SU-DHL-6 (cell line): ENCODE measurements around the gene MND1.
"Not testable (repeated sequence)": the region's sequence is repeated elsewhere in the genome, so short reads cannot be mapped to it uniquely, and the experiment has no call there.

Experiments used
- H2AFZ ChIP-seq: fragments of 200-600 bp; sonication (generic); 2 replicates; pipeline ENCODE4 v1.6.1; 2014; ENCODE audit warnings: low read depth, mild to moderate bottlenecking, moderate library complexity, mixed read lengths, antibody characterized with exemption, low read length; ENCODE audit not compliant: severe bottlenecking
- H3F3A ChIP-seq: fragments of 200-600 bp; shearing (Covaris generic); 2 replicates; pipeline ENCODE4 v1.6.0; 2016; ENCODE audit warnings: antibody characterized with exemption, mild to moderate bottlenecking; ENCODE audit not compliant: insufficient read depth
- H3K27ac ChIP-seq: fragments of 200-600 bp; sonication (generic); 2 replicates; pipeline ENCODE4 v1.5.1; 2016; ENCODE audit warnings: low read depth, mild to moderate bottlenecking, low read length, moderate library complexity, mixed read lengths
- H3K27me3 ChIP-seq: fragments of 200-600 bp; sonication (generic), shearing (Covaris generic); 2 replicates; pipeline ENCODE4 v1.6.0; 2014; ENCODE audit warnings: mild to moderate bottlenecking, low read length
- H3K36me3 ChIP-seq: fragments of 200-600 bp; sonication (generic); 2 replicates; pipeline ENCODE4 v1.6.1; 2014; ENCODE audit warnings: mild to moderate bottlenecking, low read length, mixed read lengths
- H3K4me2 ChIP-seq: fragments of 300-600, 200-600 bp; shearing (Covaris generic), sonication (generic); 2 replicates; pipeline ENCODE4 v1.6.0; 2014; ENCODE audit warnings: low read length, low read depth, mild to moderate bottlenecking; ENCODE audit not compliant: poor library complexity, severe bottlenecking
- H3K4me3 ChIP-seq: fragments of 200-600 bp; sonication (generic); 2 replicates; pipeline ENCODE4 v1.5.1; 2014; ENCODE audit warnings: antibody characterized with exemption, low read length, mild to moderate bottlenecking, mixed read lengths; ENCODE audit not compliant: insufficient read depth, poor library complexity, severe bottlenecking
- H3K79me2 ChIP-seq: fragments of 200-600 bp; sonication (generic); 2 replicates; pipeline ENCODE4 v1.6.1; 2014; ENCODE audit warnings: mild to moderate bottlenecking, low read length, moderate library complexity; ENCODE audit not compliant: insufficient read depth
- H3K9ac ChIP-seq: fragments of 200-600 bp; sonication (generic); 2 replicates; pipeline ENCODE4 v1.7.0; 2014; ENCODE audit warnings: mild to moderate bottlenecking, low read length
- H3K9me2 ChIP-seq: fragments of 200-600 bp; sonication (generic); replicated peaks from 2 replicates; pipeline ENCODE4 v1.6.1; 2014; ENCODE audit warnings: low read length; ENCODE audit not compliant: insufficient read depth
- H3K9me3 ChIP-seq: fragments of 200-600 bp; sonication (generic); 2 replicates; pipeline ENCODE4 v1.6.1; 2014; ENCODE audit warnings: low read length, mixed read lengths; ENCODE audit not compliant: insufficient read depth
- H4K20me1 ChIP-seq: fragments of 200-600 bp; sonication (generic); 2 replicates; pipeline ENCODE4 v1.6.1; 2014; ENCODE audit warnings: low read depth, mild to moderate bottlenecking, antibody characterized with exemption, low read length, moderate library complexity, mixed read lengths
- EZH2phosphoT487 ChIP-seq: fragments of 200-600 bp; sonication (generic), shearing (Covaris generic); conservative IDR thresholded peaks from 2 replicates; pipeline ENCODE4 v1.6.1; 2018; ENCODE audit warnings: mild to moderate bottlenecking, antibody characterized with exemption, low read length, moderate library complexity, mixed read lengths
- TF ChIP-seq, protein P1 (sequence below): fragments of 200-600 bp; sonication (generic); IDR thresholded peaks from one replicate; pipeline ENCODE4 v1.5.1; 2017; ENCODE audit warnings: antibody characterized with exemption, mild to moderate bottlenecking, low read length, moderate library complexity; ENCODE audit not compliant: insufficient read depth, poor library complexity, severe bottlenecking

MND1 gene

DNA sequence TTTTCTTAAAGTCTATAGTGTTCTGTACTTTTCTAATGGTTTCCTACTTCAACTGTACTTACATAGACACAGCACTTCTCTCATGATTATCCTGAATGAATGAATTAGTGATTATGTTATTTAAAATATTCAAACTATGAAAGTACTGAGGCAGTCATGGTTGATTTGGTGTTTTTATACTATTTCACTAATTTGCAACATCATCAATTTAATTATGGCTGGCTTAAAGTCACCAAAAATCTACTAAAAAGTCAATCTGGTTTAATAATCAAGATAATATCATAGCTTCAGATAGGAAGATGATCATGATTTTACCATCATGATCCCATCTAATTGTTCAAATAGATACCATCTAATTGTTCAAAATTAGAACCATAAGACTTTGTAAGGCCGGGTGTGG, 104.8 kb downstream of the MND1 start:
- no peaks in the 10 kb centered on the region for H3K79me2 ChIP-seq
- no peaks in the 10 kb centered on the region for H4K20me1 ChIP-seq
- H3K9me3 ChIP-seq = no peaks in the 10 kb centered on the region
- H3F3A ChIP-seq = 0 out of 2 replicates have a peak, but pooled peaks cover 4% of the 10 kb centered on the region
- H2AFZ ChIP-seq = no peak overlapping the region
- H3K9me2 ChIP-seq = no peaks in the 10 kb centered on the region
- no peaks in the 10 kb centered on the region for H3K27me3 ChIP-seq
- no peak overlapping the region for H3K4me2 ChIP-seq
- no peaks in the 10 kb centered on the region for H3K36me3 ChIP-seq
- H3K9ac ChIP-seq = no peak overlapping the region
- H3K27ac ChIP-seq = no peak overlapping the region
- no peak for TF ChIP-seq EZH2phosphoT487
- TF ChIP-seq, protein P1, sequence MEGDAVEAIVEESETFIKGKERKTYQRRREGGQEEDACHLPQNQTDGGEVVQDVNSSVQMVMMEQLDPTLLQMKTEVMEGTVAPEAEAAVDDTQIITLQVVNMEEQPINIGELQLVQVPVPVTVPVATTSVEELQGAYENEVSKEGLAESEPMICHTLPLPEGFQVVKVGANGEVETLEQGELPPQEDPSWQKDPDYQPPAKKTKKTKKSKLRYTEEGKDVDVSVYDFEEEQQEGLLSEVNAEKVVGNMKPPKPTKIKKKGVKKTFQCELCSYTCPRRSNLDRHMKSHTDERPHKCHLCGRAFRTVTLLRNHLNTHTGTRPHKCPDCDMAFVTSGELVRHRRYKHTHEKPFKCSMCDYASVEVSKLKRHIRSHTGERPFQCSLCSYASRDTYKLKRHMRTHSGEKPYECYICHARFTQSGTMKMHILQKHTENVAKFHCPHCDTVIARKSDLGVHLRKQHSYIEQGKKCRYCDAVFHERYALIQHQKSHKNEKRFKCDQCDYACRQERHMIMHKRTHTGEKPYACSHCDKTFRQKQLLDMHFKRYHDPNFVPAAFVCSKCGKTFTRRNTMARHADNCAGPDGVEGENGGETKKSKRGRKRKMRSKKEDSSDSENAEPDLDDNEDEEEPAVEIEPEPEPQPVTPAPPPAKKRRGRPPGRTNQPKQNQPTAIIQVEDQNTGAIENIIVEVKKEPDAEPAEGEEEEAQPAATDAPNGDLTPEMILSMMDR = no peak
- H3K4me3 ChIP-seq = no peak overlapping the region

DNA sequence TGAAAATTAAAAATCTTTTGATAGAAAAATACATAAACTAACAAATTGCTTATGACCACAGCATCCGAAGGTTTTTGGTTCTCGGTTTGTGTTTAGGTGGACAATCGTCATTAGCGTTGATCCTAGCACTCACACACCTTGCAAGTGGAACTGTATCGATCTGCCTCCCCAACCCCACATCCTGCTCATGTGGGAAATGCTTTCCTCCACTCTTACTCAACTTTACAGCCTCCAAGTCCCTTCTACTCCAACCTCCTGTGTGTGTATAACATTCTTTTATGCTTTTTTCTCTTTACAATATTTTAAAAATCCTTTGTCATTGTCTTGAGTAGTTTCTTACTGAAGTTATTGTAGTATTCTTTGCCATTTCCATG, 106.0 kb downstream of the MND1 start:
- Histone ChIP-seq H2AFZ (peak overlapping the region; percentile 6), H4K20me1 (no peaks in the 10 kb centered on the region), H3K4me3 (no peak overlapping the region), H3K4me2 (peak overlapping the region; percentile 25), H3K27me3 (no peaks in the 10 kb centered on the region), H3K9me2 (no peaks in the 10 kb centered on the region), H3K27ac (no peak overlapping the region), H3K36me3 (no peaks in the 10 kb centered on the region), H3K9me3 (no peaks in the 10 kb centered on the region), H3K79me2 (no peaks in the 10 kb centered on the region), H3K9ac (no peak overlapping the region), H3F3A (0 out of 2 replicates have a peak, but pooled peaks cover 4% of the 10 kb centered on the region)
- TF ChIP-seq, protein P1 = no peak
- no peak for TF ChIP-seq EZH2phosphoT487

DNA sequence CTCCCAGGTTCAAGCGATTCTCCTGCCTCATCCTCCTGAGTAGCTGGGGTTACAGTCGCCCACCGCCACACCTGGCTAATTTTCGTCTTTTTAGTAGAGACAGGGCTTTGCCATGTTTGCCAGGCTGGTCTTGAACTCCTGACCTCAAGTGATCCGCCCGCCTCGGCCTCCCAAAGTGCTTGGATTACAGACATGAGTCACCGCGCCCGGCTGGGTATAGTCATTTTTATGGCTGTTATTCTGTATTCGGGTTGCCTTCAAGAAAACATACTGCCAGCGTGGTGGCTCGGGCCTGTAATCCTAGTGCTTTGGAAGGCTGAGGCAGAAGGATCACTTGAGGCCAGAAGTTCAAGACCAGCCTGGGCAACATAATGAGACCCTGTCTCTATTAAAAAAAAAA, 106.7 kb downstream of the MND1 start:
- not testable (repeated sequence) for H3K4me3 ChIP-seq, H3K9me2 ChIP-seq, H3K79me2 ChIP-seq, H3K9me3 ChIP-seq, H3K27ac ChIP-seq, H2AFZ ChIP-seq, H3K36me3 ChIP-seq, H3K27me3 ChIP-seq, H3K4me2 ChIP-seq, H3K9ac ChIP-seq, H3F3A ChIP-seq, H4K20me1 ChIP-seq

DNA sequence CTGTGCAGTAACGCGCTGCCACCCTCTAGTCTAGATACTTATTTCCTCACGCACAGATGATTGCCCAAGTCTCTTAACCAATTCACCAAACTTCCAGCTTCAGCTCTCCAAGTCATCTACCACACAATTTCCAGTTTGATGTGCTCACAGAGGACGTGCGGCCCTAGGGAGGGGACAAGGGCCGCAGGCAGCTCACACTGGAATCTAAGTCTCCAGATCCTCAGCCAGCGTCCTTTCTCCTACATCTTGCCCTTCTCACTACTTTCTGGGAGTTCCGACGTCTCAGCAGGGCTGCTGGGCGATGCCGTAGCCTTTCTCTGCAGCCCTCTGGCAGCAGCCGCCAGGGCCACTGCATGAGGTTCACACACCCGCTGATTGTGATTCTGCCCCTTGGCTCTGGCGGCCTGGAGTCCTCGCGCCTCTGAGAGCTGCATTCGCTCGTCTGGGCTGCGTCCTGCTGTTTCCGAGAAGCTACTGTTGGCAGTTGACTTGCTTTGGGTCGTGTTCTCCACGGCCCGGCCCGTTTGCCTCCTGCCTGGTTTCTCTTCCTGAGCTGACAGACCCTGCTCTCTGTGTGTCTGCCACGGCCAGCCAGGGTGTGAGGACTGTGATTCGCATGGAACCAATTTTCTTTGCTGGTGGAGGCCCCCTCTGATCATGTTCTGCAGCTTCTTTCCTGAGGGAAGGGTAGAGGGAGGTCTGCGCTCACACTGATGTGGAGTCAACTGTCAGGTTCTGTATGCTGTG, 107.6 kb downstream of the MND1 start:
- Histone ChIP-seq H3K4me2 (no peak overlapping the region), H3K9ac (no peak overlapping the region), H3K79me2 (no peaks in the 10 kb centered on the region)

More for the DNA sequence above, 107.6 kb downstream of the MND1 start:
- no peak overlapping the region for H2AFZ ChIP-seq
- no peak for TF ChIP-seq EZH2phosphoT487
- no peaks in the 10 kb centered on the region for H4K20me1 ChIP-seq
- H3K27me3 ChIP-seq = no peaks in the 10 kb centered on the region
- H3K36me3 ChIP-seq = no peaks in the 10 kb centered on the region
- H3K9me3 ChIP-seq = no peaks in the 10 kb centered on the region
- H3K27ac ChIP-seq = no peak overlapping the region
- H3K4me3 ChIP-seq = no peak overlapping the region
- no peaks in the 10 kb centered on the region for H3K9me2 ChIP-seq
- 0 out of 2 replicates have a peak, but pooled peaks cover 4% of the 10 kb centered on the region for H3F3A ChIP-seq
